Thoracic aorta (tissue), 2 donors: ENCODE results near the gene EPM2A. TPM values are rescaled to one million over a fixed set of nuclear protein-coding genes. Genes with fewer than 3 reads are reported as not detected.
A peak's percentile ranks its signal among the peaks of the same experiment; 100 is the strongest.

Source experiments
- ATAC-seq: fragments of 150-250 bp; one replicate; pipeline ENCODE4 v1.8.0; 2017; ENCODE audit warnings: low read depth; ENCODE audit not compliant: insufficient number of reproducible peaks, low FRiP score
- DNase-seq: peaks from one replicate; pipeline ENCODE4 v3.0.0-alpha.2; 2020; ENCODE audit warnings: low spot score
- H3K27ac ChIP-seq, 2 donors: fragments of 200-600 bp; sonication (generic); 1 replicate in 1 of 2; 2 replicates in 1 of 2; pipeline ENCODE4 v1.5.1; 2016; ENCODE audit warnings: mild to moderate bottlenecking in 2 of 2, moderate library complexity in 2 of 2
- H3K27me3 ChIP-seq: fragments of 200-600 bp; sonication (generic); replicated peaks from 2 replicates; pipeline ENCODE4 v1.6.0; 2016; ENCODE audit warnings: mild to moderate bottlenecking; ENCODE audit not compliant: insufficient read depth
- H3K36me3 ChIP-seq: fragments of 200-600 bp; sonication (generic); one replicate; pipeline ENCODE4 v1.5.1; 2016
- H3K4me1 ChIP-seq, 2 donors: fragments of 200-600 bp; sonication (generic); 1 replicate in 1 of 2; 2 replicates in 1 of 2; pipeline versions ENCODE4 v1.5.1 to v1.6.0; 2016; ENCODE audit warnings: low read depth in 2 of 2, mild to moderate bottlenecking in 1 of 2; ENCODE audit not compliant: control insufficient read depth in 1 of 2
- H3K4me3 ChIP-seq: fragments of 200-600 bp; sonication (generic); 2 replicates; pipeline ENCODE4 v1.5.1; 2016; ENCODE audit warnings: mild to moderate bottlenecking
- H3K9me3 ChIP-seq: fragments of 200-600 bp; sonication (generic); 2 replicates; pipeline ENCODE4 v1.5.1; 2016
- total RNA-seq, 2 donors: library from RNA; depleted of rRNA; stranded (reverse); fragments of >200 nt; gene quantifications; one replicate each; pipeline versions ENCODE4 v1.1.0 to v1.2.3, GENCODE V29; 2016
- TF ChIP-seq, protein P1 (sequence below): fragments of 200-600 bp; sonication (generic); IDR thresholded peaks from one replicate; pipeline ENCODE4 v1.5.1; 2019; ENCODE audit warnings: antibody characterized with exemption

Gene EPM2A
- total RNA-seq, 2 donors from 2014 or later: 26.5 to 45.4 TPM

DNA sequence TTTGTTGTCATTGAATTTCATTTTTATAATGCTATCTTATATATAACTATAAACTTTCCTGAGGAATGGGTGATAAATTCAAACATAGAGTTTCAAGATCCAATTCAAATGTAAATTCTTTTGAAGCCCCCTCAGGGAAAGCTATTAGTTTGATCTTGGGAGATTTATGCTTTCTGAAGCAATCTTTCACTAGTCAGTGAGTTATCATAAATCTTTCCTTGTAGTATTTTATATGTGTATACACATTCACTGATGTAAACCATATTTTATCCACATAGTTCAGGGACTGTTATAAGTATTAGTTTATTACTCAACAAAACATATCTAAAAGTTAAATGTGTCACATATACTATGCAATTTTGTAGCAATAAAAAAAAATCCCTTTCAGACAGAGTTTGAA is 2.9 kb upstream of the EPM2A start:
- no peaks in the 10 kb centered on the region for H3K9me3 ChIP-seq
- no peaks in the 10 kb centered on the region for H3K36me3 ChIP-seq
- no peak for ATAC-seq
- H3K27me3 ChIP-seq: no peaks in the 10 kb centered on the region
- no peak overlapping the region for H3K4me3 ChIP-seq
- H3K4me1 ChIP-seq: peaks cover 11 to 24% of the 10 kb centered on the region in 2 donors
- TF ChIP-seq, protein P1, sequence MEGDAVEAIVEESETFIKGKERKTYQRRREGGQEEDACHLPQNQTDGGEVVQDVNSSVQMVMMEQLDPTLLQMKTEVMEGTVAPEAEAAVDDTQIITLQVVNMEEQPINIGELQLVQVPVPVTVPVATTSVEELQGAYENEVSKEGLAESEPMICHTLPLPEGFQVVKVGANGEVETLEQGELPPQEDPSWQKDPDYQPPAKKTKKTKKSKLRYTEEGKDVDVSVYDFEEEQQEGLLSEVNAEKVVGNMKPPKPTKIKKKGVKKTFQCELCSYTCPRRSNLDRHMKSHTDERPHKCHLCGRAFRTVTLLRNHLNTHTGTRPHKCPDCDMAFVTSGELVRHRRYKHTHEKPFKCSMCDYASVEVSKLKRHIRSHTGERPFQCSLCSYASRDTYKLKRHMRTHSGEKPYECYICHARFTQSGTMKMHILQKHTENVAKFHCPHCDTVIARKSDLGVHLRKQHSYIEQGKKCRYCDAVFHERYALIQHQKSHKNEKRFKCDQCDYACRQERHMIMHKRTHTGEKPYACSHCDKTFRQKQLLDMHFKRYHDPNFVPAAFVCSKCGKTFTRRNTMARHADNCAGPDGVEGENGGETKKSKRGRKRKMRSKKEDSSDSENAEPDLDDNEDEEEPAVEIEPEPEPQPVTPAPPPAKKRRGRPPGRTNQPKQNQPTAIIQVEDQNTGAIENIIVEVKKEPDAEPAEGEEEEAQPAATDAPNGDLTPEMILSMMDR: no peak
- no peak overlapping the region for H3K27ac ChIP-seq
- no peak for DNase-seq

DNA sequence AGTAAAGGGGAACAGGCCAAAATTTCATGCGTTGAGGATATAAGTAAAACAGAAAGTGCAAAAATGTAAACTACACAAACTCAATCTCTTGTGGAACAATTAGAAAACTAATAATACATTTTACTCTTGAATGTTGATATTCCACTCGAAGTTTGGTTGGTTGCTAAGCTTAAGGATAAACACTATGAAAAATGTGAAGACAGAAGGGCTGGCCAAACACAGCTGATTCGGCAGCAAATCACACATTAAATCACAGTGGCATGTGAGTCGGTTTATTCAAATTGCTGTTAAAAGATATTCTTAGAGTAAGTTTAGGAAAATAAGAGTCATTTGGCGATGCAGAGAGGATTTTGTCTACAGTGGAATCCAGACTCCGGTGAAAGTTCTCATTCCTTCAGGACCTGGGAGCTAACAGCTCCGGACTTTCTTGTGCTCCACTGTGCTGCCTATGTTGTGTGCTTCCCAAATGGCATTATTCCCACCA is 1.4 kb upstream of the EPM2A start:
- Histone ChIP-seq H3K4me1 (peaks cover 11 to 27% of the 10 kb centered on the region in 2 donors), H3K9me3 (no peaks in the 10 kb centered on the region), H3K36me3 (no peaks in the 10 kb centered on the region), H3K27me3 (no peaks in the 10 kb centered on the region), H3K27ac (peak overlapping the region; percentile 95 to 98), H3K4me3 (peak overlapping the region; percentile 82)
- TF ChIP-seq, protein P1: no peak
- DNase-seq: no peak
- ATAC-seq: peak; percentile 19

DNA sequence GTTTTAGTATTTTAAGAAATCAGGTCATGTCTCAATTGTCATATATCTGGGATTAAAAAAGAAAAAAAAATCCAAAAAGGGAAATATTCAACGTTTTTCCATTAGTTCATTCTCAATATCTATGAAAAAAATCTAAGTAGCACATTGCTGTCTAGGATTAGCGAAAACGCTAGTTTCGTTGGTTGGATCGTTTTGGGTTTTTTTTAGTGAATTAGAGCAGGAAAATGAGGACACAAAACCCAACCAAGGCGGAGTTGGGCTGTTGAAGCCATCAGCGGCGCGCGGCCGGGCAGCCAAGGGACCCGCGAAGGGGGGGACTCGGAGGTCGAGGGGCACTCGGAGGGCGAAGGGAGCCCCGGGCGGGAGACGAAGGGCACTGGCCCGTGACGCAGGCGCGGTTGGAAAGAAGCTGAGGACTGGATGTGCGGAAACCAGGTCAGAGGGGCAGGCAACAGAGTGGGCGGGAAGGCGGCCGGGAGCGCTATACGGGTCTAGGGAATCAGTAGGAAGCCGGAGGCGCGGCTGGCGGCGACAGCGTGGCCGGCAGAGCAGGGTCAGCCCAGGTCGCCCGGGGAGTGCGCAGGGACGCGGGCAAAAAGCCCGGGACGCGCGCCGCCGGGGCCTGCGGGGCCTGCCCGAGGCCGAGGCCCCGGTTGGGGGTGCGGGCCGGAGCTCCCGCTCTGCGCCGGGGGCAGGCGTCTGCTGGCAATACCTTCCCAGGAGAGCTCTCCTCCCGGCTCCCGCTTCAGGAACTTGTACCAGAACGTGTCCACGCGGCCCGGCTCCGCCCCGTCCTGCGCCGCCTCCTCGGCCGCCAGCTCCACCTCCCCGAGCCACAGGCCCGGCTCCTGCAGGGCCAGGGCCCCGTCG is 599 bp downstream of the EPM2A start:
- ATAC-seq: peak; percentile 78
- peaks cover 15 to 38% of the 10 kb centered on the region in 2 donors for H3K4me1 ChIP-seq
- TF ChIP-seq, protein P1: no peak

DNA sequence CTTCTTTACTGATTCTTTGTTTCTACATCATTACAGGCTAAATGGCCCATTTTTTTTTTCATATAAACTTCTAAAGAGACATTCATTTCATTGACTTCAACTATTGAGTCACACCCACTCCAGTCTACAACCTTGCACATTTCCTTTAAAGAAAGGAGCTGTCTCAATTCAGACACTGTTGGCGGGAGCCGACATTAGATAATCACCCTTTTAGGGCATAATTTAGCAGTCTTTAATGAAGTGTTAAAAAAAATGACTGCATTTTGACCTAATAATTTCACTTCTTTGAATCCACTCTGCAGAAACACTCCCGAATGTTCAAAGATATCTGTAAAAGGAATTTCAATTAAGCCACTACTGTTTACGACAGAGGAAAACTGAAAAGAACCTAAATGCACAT is 1.5 kb downstream of the EPM2A start:
- H3K27ac ChIP-seq: peak overlapping the region in 1 of 2 donors; percentile 95
- no peaks in the 10 kb centered on the region for H3K36me3 ChIP-seq
- no peaks in the 10 kb centered on the region for H3K9me3 ChIP-seq
- no peaks in the 10 kb centered on the region for H3K27me3 ChIP-seq
- ATAC-seq: no peak
- H3K4me1 ChIP-seq: peaks cover 15 to 38% of the 10 kb centered on the region in 2 donors
- no peak for DNase-seq
- TF ChIP-seq, protein P1: no peak
- H3K4me3 ChIP-seq: peak overlapping the region; percentile 82

More for the DNA sequence above, 599 bp downstream of the EPM2A start:
- Histone ChIP-seq H3K4me3 (peak overlapping the region; percentile 82), H3K36me3 (no peaks in the 10 kb centered on the region), H3K9me3 (no peaks in the 10 kb centered on the region), H3K27me3 (no peaks in the 10 kb centered on the region), H3K27ac (peak overlapping the region; percentile 95 to 98)
- peak; percentile 75 for DNase-seq

DNA sequence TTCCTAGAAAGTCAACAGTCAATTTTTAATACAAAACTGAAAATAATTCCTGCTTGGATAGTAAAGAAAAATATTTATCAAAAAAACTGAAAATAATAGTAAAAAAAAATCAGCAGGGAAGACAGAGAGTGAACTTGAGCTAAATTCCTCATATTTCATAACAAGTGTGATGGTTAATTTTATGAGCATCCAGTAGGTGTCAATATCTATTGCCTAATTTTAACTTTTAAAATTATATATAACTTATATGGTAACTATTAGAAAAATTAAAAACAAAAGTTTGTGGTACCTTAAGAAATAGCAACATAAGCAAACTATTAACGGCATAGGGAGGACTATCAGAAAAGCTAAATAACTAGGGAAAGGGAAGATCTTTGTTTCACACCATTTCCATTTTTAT is 2.1 kb downstream of the EPM2A start:
- H3K27ac ChIP-seq: no peak overlapping the region
- H3K4me3 ChIP-seq: no peak overlapping the region

More for the DNA sequence above, 2.1 kb downstream of the EPM2A start:
- DNase-seq (no peak), ATAC-seq (no peak)
- H3K9me3 ChIP-seq: no peaks in the 10 kb centered on the region
- no peaks in the 10 kb centered on the region for H3K36me3 ChIP-seq
- H3K27me3 ChIP-seq: no peaks in the 10 kb centered on the region
- peaks cover 15 to 38% of the 10 kb centered on the region in 2 donors for H3K4me1 ChIP-seq
- TF ChIP-seq, protein P1: no peak
